ENCODE measurements around the gene CARM1.
"Not testable (repeated sequence)": the region's sequence is repeated elsewhere in the genome, so short reads cannot be mapped to it uniquely, and the experiment has no call there.

The CARM1 gene

GRCh38 chr19:10848230-10848856 lies 23.0 kb upstream of the CARM1 start, which contains the start of gene C19orf38:
TSS of gene C19orf38 (plus strand) at chr19:10848415. CDS start at chr19:10848509, 94 bp downstream.
- no peak for DNase-seq

GRCh38 chr19:10850631-10851030 lies 20.7 kb upstream of the CARM1 start:
- DNase-seq: no peak

- DNase-seq: no peak
Measured at GRCh38 chr19:10852098-10852800, 19.1 kb upstream of the CARM1 start.

- DNase-seq: no peak
Measured at GRCh38 chr19:10852941-10853340, 18.4 kb upstream of the CARM1 start.

- no peak for DNase-seq
Measured at GRCh38 chr19:10854350-10855089, 16.8 kb upstream of the CARM1 start.

- no peak for DNase-seq
Measured at GRCh38 chr19:10855879-10856522, 15.4 kb upstream of the CARM1 start.

- DNase-seq: not testable (repeated sequence)
Measured at GRCh38 chr19:10856899-10857298, 14.5 kb upstream of the CARM1 start.

GRCh38 chr19:10858204-10858828 lies 13.0 kb upstream of the CARM1 start:
- DNase-seq: no peak

- DNase-seq: no peak
Measured at GRCh38 chr19:10861103-10861651, 10.2 kb upstream of the CARM1 start.

GRCh38 chr19:10862561-10863106 lies 8.7 kb upstream of the CARM1 start:
- no peak for DNase-seq

GRCh38 chr19:10863107-10863717 lies 8.1 kb upstream of the CARM1 start:
- no peak for DNase-seq

GRCh38 chr19:10864538-10864899 lies 6.8 kb upstream of the CARM1 start:
- DNase-seq: no peak

- no peak for DNase-seq
Measured at GRCh38 chr19:10866495-10866894, 4.9 kb upstream of the CARM1 start.

GRCh38 chr19:10868872-10869547 lies 2.3 kb upstream of the CARM1 start:
- no peak for DNase-seq

GRCh38 chr19:10869872-10870311 lies 1.5 kb upstream of the CARM1 start:
- DNase-seq: not testable (repeated sequence)

GRCh38 chr19:10870501-10870954 lies 825 bp upstream of the CARM1 start:
- no peak for DNase-seq

GRCh38 chr19:10871711-10872545 lies 575 bp downstream of the CARM1 start:
- no peak for DNase-seq

- no peak for DNase-seq
Measured at GRCh38 chr19:10872546-10873107, 1.3 kb downstream of the CARM1 start.

GRCh38 chr19:10874024-10874423 lies 2.7 kb downstream of the CARM1 start:
- no peak for DNase-seq
